ENCODE measurements around the gene SLC12A7.

SLC12A7 gene

DNA sequence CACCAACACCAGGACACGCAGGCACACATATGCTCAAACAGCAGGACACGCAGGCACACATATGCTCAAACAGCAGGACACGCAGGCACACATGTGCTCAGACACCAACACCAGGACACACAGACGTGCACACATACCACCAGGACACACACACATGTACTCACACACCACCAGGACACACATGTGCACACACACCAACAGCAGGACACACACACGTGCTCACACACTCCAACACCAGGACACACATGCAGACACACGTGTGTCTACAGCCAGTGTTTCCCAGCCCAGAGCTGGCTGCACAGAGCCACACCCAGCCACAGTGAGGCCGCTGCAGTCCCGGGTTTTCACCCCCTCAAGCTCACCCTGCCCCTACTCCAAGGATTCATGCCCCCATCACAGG, 25.0 kb upstream of the SLC12A7 start:
- no peak overlapping the region for H3K4me3 ChIP-seq (replicated peaks; ENCODE audit: low read depth, low read length)
- TF ChIP-seq, protein P1, sequence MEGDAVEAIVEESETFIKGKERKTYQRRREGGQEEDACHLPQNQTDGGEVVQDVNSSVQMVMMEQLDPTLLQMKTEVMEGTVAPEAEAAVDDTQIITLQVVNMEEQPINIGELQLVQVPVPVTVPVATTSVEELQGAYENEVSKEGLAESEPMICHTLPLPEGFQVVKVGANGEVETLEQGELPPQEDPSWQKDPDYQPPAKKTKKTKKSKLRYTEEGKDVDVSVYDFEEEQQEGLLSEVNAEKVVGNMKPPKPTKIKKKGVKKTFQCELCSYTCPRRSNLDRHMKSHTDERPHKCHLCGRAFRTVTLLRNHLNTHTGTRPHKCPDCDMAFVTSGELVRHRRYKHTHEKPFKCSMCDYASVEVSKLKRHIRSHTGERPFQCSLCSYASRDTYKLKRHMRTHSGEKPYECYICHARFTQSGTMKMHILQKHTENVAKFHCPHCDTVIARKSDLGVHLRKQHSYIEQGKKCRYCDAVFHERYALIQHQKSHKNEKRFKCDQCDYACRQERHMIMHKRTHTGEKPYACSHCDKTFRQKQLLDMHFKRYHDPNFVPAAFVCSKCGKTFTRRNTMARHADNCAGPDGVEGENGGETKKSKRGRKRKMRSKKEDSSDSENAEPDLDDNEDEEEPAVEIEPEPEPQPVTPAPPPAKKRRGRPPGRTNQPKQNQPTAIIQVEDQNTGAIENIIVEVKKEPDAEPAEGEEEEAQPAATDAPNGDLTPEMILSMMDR (IDR thresholded peaks at IDR 0.05; ENCODE audit: low read length, missing control alignments): no peak
- no peak for DNase-seq (ENCODE audit: low read depth)

DNA sequence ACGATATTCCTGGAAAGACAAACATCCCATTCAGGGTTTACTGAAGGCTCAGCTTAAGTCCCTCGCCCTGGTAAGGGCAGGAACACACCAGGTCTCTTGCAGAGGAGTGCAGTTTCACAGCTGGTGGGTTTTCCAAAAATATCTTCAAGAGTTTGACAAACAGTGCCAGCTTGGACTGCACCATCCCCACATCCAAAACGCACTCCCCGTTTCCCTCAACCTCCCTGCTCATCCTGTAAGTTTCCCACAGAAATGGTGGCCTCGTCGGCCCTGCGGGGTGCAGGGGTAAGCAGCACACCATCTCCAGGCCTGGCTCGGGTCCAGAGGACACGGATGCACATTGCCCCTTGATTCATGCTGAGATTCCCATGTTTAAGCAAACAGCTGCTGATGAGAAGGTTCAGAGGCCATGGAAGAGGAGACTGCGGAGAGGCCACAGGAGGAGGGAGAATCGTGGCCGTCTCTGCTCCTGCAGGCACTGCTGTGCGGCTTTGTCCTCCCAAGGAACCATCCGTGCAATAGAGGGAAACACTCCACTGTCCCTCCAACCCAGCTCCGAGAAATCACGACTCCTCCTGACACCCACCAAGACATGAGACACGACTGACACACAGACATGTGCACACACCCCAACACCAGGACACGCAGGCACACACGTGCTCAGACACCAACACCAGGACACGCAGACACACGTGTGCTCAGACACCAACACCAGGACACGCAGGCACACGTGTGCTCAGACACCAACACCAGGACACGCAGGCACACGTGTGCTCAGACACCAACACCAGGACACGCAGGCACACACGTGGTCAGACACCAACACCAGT, 24.0 kb upstream of the SLC12A7 start:
- DNase-seq (ENCODE audit: low read depth): no peak
- TF ChIP-seq, protein P1 (IDR thresholded peaks at IDR 0.05; ENCODE audit: low read length, missing control alignments): no peak
- H3K4me3 ChIP-seq (replicated peaks; ENCODE audit: low read depth, low read length): no peak overlapping the region

- no peak overlapping the region for H3K4me3 ChIP-seq (replicated peaks; ENCODE audit: low read depth, low read length)
- DNase-seq (ENCODE audit: low read depth): no peak
- TF ChIP-seq, protein P1 (IDR thresholded peaks at IDR 0.05; ENCODE audit: low read length, missing control alignments): no peak
Measured at GRCh38 chr5:1134478-1134877, 22.6 kb upstream of the SLC12A7 start.

DNA sequence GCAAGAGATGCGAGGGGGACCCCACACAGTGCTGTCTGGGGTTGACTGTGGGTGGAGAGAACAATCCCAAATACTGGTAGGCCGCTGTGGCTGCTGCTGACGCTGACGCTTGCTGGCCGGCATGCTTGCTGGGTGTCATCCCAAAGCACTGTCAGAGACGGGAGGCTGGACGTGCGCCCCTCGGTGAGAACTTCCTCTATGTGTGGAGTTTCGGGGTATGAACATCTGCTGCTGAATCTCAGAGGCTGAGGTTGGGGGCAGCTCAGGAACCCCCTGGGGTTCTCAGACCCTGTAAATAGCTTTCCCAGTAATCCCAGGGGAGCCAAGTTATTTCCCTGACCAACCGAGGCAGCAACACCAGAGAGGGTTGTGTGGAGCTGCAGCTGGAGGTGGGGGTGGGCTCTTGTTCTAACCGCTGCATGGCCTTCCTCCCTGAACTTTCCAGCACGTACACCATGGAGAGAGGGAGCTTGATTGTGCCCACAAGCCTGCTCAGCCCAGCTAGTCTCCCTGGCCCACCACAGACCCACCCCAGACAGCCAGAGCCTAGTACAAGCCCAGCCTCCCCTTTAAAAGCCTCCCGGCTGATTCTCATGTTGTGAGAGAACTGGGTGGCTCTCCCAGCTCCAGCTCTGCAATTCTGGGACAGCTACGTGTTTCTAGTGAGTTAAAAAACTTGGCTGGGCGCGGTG, 21.8 kb upstream of the SLC12A7 start:
- TF ChIP-seq, protein P1 (IDR thresholded peaks at IDR 0.05; ENCODE audit: low read length, missing control alignments): no peak
- DNase-seq (ENCODE audit: low read depth): no peak
- no peak overlapping the region for H3K4me3 ChIP-seq (replicated peaks; ENCODE audit: low read depth, low read length)

DNA sequence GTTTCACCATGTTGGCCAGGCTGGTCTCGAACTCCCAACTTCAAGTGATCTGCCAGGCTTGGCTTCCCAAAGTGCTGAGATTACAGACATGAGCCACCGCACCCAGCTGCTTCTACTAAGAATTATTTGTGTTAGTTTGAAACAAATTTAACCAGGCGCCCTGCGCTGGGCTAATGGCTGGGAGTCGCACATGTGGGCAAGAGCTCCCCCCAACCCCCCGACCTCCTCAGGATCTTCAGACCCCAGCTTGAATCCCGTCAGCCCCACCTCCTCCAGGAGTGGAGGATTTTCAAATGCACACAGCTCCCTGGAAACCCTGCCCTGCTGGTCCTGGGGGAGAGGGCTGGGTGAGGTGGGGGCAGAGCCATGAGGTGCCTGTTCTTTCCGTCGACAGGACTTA, 21.2 kb upstream of the SLC12A7 start:
- H3K4me3 ChIP-seq (replicated peaks; ENCODE audit: low read depth, low read length): no peak overlapping the region
- TF ChIP-seq, protein P1 (IDR thresholded peaks at IDR 0.05; ENCODE audit: low read length, missing control alignments): no peak
- DNase-seq (ENCODE audit: low read depth): no peak

- no peak overlapping the region for H3K4me3 ChIP-seq (replicated peaks; ENCODE audit: low read depth, low read length)
- TF ChIP-seq, protein P1 (IDR thresholded peaks at IDR 0.05; ENCODE audit: low read length, missing control alignments): no peak
- DNase-seq (ENCODE audit: low read depth): no peak
Measured at GRCh38 chr5:1132570-1132969, 20.7 kb upstream of the SLC12A7 start.
